Fibroblast of villous mesenchyme (primary cell): Measurements from ENCODE around the gene ZNF536. TPM values are rescaled to one million over a fixed set of nuclear protein-coding genes. Genes with fewer than 3 reads are reported as not detected.

Experiments
- DNase-seq: peaks from one replicate; pipeline ENCODE4 v3.0.0-alpha.2; 2010; ENCODE audit warnings: low read depth
- H3K4me3 ChIP-seq: 2 replicates; pipeline ENCODE4 v1.5.1; 2011; ENCODE audit warnings: low read depth, mild to moderate bottlenecking, low read length
- CTCF ChIP-seq: IDR thresholded peaks from 2 replicates; pipeline ENCODE4 v1.5.1; 2012; ENCODE audit warnings: low read depth, mild to moderate bottlenecking, low read length; ENCODE audit not compliant: insufficient read depth
- total RNA-seq: library from RNA; depleted of rRNA; stranded (reverse); fragments of >200 nt; gene quantifications from 2 replicates; pipeline ENCODE4 v1.2.3, GENCODE V29; 2012

Gene ZNF536
- total RNA-seq, 1 donor = not detected

- H3K4me3 ChIP-seq = no peak overlapping the region
- no peak for DNase-seq
- TF ChIP-seq CTCF = no peak
Measured at GRCh38 chr19:30369833-30370232, 2.4 kb upstream of the ZNF536 start.

GRCh38 chr19:30371161-30371836 is 885 bp upstream of the ZNF536 start:
- no peak overlapping the region for H3K4me3 ChIP-seq
- TF ChIP-seq CTCF = no peak
- DNase-seq = no peak

GRCh38 chr19:30373593-30373992 is 1.4 kb downstream of the ZNF536 start:
- no peak for TF ChIP-seq CTCF
- no peak overlapping the region for H3K4me3 ChIP-seq
- no peak for DNase-seq

- DNase-seq = no peak
- no peak for TF ChIP-seq CTCF
- no peak overlapping the region for H3K4me3 ChIP-seq
Measured at GRCh38 chr19:30374539-30374864, 2.3 kb downstream of the ZNF536 start.

- no peak overlapping the region for H3K4me3 ChIP-seq
- no peak for DNase-seq
- TF ChIP-seq CTCF = no peak
Measured at GRCh38 chr19:30374865-30375552, 2.8 kb downstream of the ZNF536 start.

GRCh38 chr19:30375553-30376031 is 3.4 kb downstream of the ZNF536 start:
- DNase-seq = no peak
- H3K4me3 ChIP-seq = no peak overlapping the region
- no peak for TF ChIP-seq CTCF
